Measurements from ENCODE around the gene ACY1. TPM values are rescaled to one million over a fixed set of nuclear protein-coding genes. Genes with fewer than 3 reads are reported as not detected.

ACY1 gene
- total and polyA plus RNA-seq, 2 of the 13 experiments (the other 11 are each of a cell fraction or from before 2014, with no cell fraction given), result 113 to 162 TPM

- no peaks in the 10 kb centered on the region for H4K20me1 ChIP-seq (ENCODE audit: insufficient read depth, low read length)
- BruUV-seq (replicated peaks), result no TSS peak
- H3K27me3 ChIP-seq (ENCODE audit: control insufficient read depth in 1 of 2, insufficient read depth in 2 of 2, low read length in 2 of 2), result peaks cover 0 to 45% of the 10 kb centered on the region in 2 experiments; a peak in 3 of 5 replicates
- DNase-seq (ENCODE audit: low spot score) (no peak), ATAC-seq (peak; percentile 7; the same call in 1 of the 3 replicates), FAIRE-seq (no peak)
- H3K79me2 ChIP-seq (ENCODE audit: insufficient read depth, low read length), result no peaks in the 10 kb centered on the region
- no peak for TF ChIP-seq U2AF1 (optimal IDR thresholded peaks at IDR 0.05; ENCODE audit: low read depth, low read length)
- TF ChIP-seq PATZ1 (CRISPR knock-in tag; IDR thresholded peaks at IDR 0.05), result peak; percentile 30; the same call in 1 of the 2 replicates
- 0 out of 2 replicates have a peak, but pooled peaks have one; percentile 29 for TF ChIP-seq MEF2D (CRISPR knock-in tag; IDR thresholded peaks at IDR 0.05)
- TF ChIP-seq ZBTB38 (CRISPR knock-in tag; IDR thresholded peaks at IDR 0.05), result 0 out of 2 replicates have a peak, but pooled peaks have one; percentile 28
- TF ChIP-seq ZMAT5 (CRISPR knock-in tag; IDR thresholded peaks at IDR 0.05; ENCODE audit: borderline replicate concordance, low read depth), result no peak
- TF ChIP-seq KDM3A (CRISPR knock-in tag; IDR thresholded peaks at IDR 0.05; ENCODE audit: low read depth), result no peak
- TF ChIP-seq ZNF3 (CRISPR knock-in tag; IDR thresholded peaks at IDR 0.05), result no peak
- TF ChIP-seq ZNF318 (CRISPR knock-in tag; IDR thresholded peaks at IDR 0.05), result no peak
- peak; percentile 27; the same call in 1 of the 2 replicates for TF ChIP-seq GABPB1 (CRISPR knock-in tag; IDR thresholded peaks at IDR 0.05)
- peak overlapping the region; percentile 62 for H3K4me2 ChIP-seq (ENCODE audit: low read depth, low read length)
- no peak overlapping the region for H3K9ac ChIP-seq (ENCODE audit: insufficient read depth, low read depth, low read length)
- ChIA-PET CTCF (ENCODE audit: low intra/inter-chr PET ratio, low total read pairs) (interaction anchor here (9.0 kb wide), 1 partner anchor 138 kb away, joined by 110 read pairs; no protein-coding TSS in a partner anchor), POLR2A (interaction anchor here (1.0 to 2.0 kb wide), 3 partner anchors 10 to 48 kb away, joined by 4 to 7 read pairs (median 4); partner anchors contain the start of gene RPL29)
- intact Hi-C loops (cut with micrococcal nuclease; ENCODE audit: unreplicated experiment) (loop anchor here (2.0 kb wide), 2 partner anchors 31 to 47 kb away; no protein-coding TSS in a partner anchor), in situ Hi-C loops (cut with HindIII; ENCODE audit: extremely low pct_ligation_motif_present, low pct_unique_long_range_greater_than_20kb) (no loop called here)
- H3K4me1 ChIP-seq (ENCODE audit: insufficient read depth, low read length), result peaks cover 36% of the 10 kb centered on the region
- H3K4me3 ChIP-seq (replicated peaks in 1 of 3; ENCODE audit: insufficient read depth in 1 of 3, low read depth in 2 of 3, low read length in 3 of 3), result peak overlapping the region in 1 of 3 experiments; percentile 42; a peak in 1 of 6 replicates
- no peaks in the 10 kb centered on the region for H3K9me3 ChIP-seq (ENCODE audit: low read length)
- no peaks in the 10 kb centered on the region for H3K36me3 ChIP-seq (replicated peaks in 1 of 2; ENCODE audit: control insufficient read depth in 1 of 2, insufficient read depth in 2 of 2, low read length in 2 of 2)
- WGBS (ENCODE audit: low lambda C conversion rate), result 0% methylated on average over 6 of the region's 15 CpGs
- H2AFZ ChIP-seq (ENCODE audit: low read length), result no peak overlapping the region
- no peak overlapping the region for H3K27ac ChIP-seq (ENCODE audit: extremely low read length, insufficient read depth, low read length)
These were observed 22.2 kb downstream of the ACY1 start for GRCh38 chr3:52005571-52005986.

All from HepG2 (cell line).